Liver (tissue), 3 donors: Measurements from ENCODE around the gene SIDT2.

Experiments
- ATF3 ChIP-seq: IDR thresholded peaks from 2 replicates; pipeline ENCODE4 v1.6.1; 2016; ENCODE audit warnings: antibody characterized with exemption
- CTCF ChIP-seq: fragments of 150-350 bp; IDR thresholded peaks from 2 replicates; pipeline ENCODE4 v1.5.1; 2017; ENCODE audit warnings: improper control_type of control experiment, low read depth, low read length; ENCODE audit not compliant: missing input control
- JUND ChIP-seq, 2 donors: IDR thresholded peaks; 2 replicates each; pipeline ENCODE4 v1.6.1; 2016; ENCODE audit warnings: antibody characterized with exemption in 2 of 2
- MAX ChIP-seq: IDR thresholded peaks from 2 replicates; pipeline ENCODE4 v1.6.1; 2016; ENCODE audit warnings: antibody characterized with exemption
- NR2F2 ChIP-seq: IDR thresholded peaks from 2 replicates; pipeline ENCODE4 v1.6.1; 2016; ENCODE audit warnings: antibody characterized with exemption
- REST ChIP-seq: IDR thresholded peaks from 2 replicates; pipeline ENCODE4 v1.6.1; 2016; ENCODE audit warnings: antibody characterized with exemption, mild to moderate bottlenecking
- RXRA ChIP-seq, 2 donors: IDR thresholded peaks; 2 replicates each; pipeline ENCODE4 v1.6.1; 2017 to 2018; ENCODE audit warnings: antibody characterized with exemption in 2 of 2, mild to moderate bottlenecking in 1 of 2
- TAF1 ChIP-seq: conservative IDR thresholded peaks from 2 replicates; pipeline ENCODE4 v1.6.1; 2016; ENCODE audit warnings: antibody characterized with exemption, mild to moderate bottlenecking
- YY1 ChIP-seq: IDR thresholded peaks from 2 replicates; pipeline ENCODE4 v1.6.1; 2016; ENCODE audit warnings: antibody characterized with exemption, mild to moderate bottlenecking
- ZBTB33 ChIP-seq: IDR thresholded peaks from 2 replicates; pipeline ENCODE4 v1.6.1; 2016; ENCODE audit warnings: antibody characterized with exemption
- donor health status: healthy.
- donor health status: healthy.

- TF ChIP-seq CTCF: no peak
- TF ChIP-seq NR2F2: no peak
- no peak for TF ChIP-seq JUND (IDR thresholded peaks at IDR 0.05)
- TF ChIP-seq ZBTB33: no peak
- TF ChIP-seq TAF1: no peak
- TF ChIP-seq RXRA (IDR thresholded peaks at IDR 0.05): no peak
- no peak for TF ChIP-seq ATF3
- no peak for TF ChIP-seq REST
- no peak for TF ChIP-seq YY1
- no peak for TF ChIP-seq MAX
Observed at GRCh38 chr11:117222991-117223740, 44.6 kb downstream of the SIDT2 start.
